NCI-H526 (cell line): ENCODE data around the gene GCC1.

ENCODE experiments used
- DNase-seq, 2 experiments: peaks; one replicate each; lab custom pipeline; 2025; lab: John Stamatoyannopoulos, UW

GCC1 gene

DNA sequence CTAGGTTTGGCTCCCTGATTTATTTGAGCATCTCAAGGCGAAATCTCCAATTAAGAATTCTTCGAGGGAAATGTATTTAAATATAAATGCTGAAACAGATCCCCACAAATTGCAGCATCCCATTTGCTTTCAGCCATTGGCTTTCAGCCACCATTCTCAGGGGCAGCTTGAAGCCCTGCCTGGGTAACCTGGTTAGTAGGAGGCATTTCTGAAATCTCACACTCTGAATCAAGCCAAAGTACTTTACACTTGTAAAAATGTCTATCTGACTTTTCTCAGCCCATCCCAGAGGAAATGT lies 49.1 kb downstream of the GCC1 start:
- DNase-seq, result no peak

DNA sequence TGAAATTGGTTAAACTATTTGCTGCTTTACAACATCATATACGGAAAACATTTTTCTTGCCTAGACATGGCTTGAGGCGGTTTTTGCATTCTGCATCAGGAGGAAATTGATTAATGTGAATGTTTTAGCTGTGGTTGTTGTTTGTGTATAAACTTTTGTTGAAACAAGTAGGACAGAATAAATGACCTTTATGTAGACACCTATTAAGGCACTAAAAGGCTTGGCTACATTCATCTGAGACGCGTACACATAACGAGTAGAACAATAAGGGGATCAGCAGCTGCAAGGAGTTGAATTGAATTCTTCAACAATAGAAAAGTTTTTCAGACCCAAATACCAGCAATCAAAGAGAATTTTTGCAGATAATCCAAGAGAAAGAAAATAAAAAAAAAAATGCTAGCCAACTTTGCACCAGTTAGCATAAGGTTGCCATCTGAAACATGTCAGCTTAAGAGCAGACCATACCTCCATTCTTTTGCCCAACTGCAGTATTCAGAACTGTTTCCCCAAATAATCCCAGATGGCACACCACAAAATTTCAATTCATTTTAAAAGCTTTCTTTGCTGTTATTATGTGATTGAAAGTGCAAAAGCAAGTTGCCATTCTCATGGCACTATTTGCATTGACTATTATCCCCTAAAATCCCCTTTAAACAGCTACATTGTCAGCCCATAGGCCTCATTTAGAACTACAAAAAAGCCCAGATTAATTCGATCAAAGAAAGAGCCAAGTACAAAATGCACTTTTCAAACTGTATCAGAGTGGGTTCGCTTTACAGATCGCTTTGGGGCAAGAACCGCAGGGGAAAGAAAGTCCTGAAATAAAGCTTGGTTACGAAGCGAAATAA lies 49.6 kb downstream of the GCC1 start:
- DNase-seq, result no peak

GRCh38 chr7:127534636-127535035 lies 50.8 kb downstream of the GCC1 start:
- no peak for DNase-seq

GRCh38 chr7:127532736-127533135 lies 52.7 kb downstream of the GCC1 start:
- DNase-seq, result no peak

GRCh38 chr7:127532151-127532550 lies 53.2 kb downstream of the GCC1 start:
- DNase-seq, result no peak
